SJSA1 (cell line): ENCODE data around the gene DTYMK. TPM values are rescaled to one million over a fixed set of nuclear protein-coding genes. Genes with fewer than 3 reads are reported as not detected.

Source experiments
- DNase-seq, 2 experiments: peaks; one replicate each; pipeline ENCODE4 v3.0.0-alpha.2; 2015 to 2020; ENCODE audit warnings: low spot score in 2 of 2, low read depth in 1 of 2
- H3K27ac ChIP-seq: fragments of 250-450 bp; sonication (Bioruptor Pico); 2 replicates; pipeline ENCODE4 v1.5.1; 2020; ENCODE audit warnings: mild to moderate bottlenecking, moderate library complexity
- H3K27me3 ChIP-seq: fragments of 250-450 bp; sonication (Bioruptor Pico); replicated peaks from 2 replicates; pipeline ENCODE4 v1.5.1; 2020; ENCODE audit warnings: mild to moderate bottlenecking, moderate library complexity
- H3K36me3 ChIP-seq: fragments of 250-450 bp; sonication (Bioruptor Pico); 2 replicates; pipeline ENCODE4 v1.5.1; 2020; ENCODE audit warnings: mild to moderate bottlenecking
- H3K4me1 ChIP-seq: fragments of 250-450 bp; sonication (Bioruptor Pico); replicated peaks from 2 replicates; pipeline ENCODE4 v1.6.1; 2021; ENCODE audit warnings: mild to moderate bottlenecking
- H3K4me3 ChIP-seq: fragments of 250-450 bp; sonication (Bioruptor Pico); 2 replicates; pipeline ENCODE4 v1.5.1; 2020; ENCODE audit warnings: mild to moderate bottlenecking
- H3K9me3 ChIP-seq: fragments of 250-450 bp; sonication (Bioruptor Pico); replicated peaks from 2 replicates; pipeline ENCODE4 v1.5.1; 2020; ENCODE audit warnings: mild to moderate bottlenecking
- total RNA-seq: library from RNA; depleted of rRNA; stranded (reverse); fragments of >200 nt; shearing (Covaris generic); gene quantifications from 2 replicates; pipeline ENCODE4 v1.2.3, GENCODE V29; 2014

DTYMK gene
- total RNA-seq, 1 experiment from 2014 or later = 115 TPM

DNA sequence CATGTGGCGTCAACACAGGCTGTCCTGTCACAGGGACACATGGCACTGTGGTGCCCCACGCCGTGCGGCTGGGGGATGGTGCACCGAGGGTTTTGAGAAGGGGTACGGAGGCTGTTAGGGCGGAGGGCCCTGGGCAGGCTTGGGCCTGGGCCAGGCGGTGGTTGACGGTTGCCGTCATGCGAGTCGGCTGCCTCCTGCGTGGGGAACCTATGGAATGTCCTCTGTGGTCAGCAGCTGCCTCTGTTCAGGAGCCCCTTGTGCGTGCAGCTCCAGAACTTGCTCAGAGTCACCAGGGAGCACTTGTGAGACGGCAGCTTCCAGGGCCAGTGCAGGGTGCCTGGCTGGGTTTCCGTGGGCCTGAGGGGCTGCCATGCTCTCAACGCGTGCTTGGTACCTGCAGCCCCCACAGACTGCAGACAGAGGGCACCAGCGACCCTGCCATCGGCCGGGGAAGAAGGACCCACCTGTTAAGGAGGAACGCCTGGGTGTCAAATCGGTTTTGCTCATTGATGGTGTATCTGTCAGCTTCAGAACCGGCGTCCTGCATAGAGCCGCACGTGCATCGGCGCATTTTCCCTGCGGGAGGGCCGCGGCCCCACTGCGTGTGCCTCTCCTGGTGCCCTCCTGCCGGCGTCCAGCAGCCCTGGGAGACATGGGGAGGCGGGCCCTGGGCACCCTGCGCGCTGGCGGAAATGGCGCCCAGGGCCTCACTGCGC is 37.8 kb upstream of the DTYMK start:
- no peak for DNase-seq
- H3K27me3 ChIP-seq = no peaks in the 10 kb centered on the region
- H3K4me3 ChIP-seq = no peak overlapping the region
- H3K4me1 ChIP-seq = no peaks in the 10 kb centered on the region
- H3K36me3 ChIP-seq = peaks cover 57% of the 10 kb centered on the region
- no peaks in the 10 kb centered on the region for H3K9me3 ChIP-seq
- H3K27ac ChIP-seq = no peak overlapping the region

DNA sequence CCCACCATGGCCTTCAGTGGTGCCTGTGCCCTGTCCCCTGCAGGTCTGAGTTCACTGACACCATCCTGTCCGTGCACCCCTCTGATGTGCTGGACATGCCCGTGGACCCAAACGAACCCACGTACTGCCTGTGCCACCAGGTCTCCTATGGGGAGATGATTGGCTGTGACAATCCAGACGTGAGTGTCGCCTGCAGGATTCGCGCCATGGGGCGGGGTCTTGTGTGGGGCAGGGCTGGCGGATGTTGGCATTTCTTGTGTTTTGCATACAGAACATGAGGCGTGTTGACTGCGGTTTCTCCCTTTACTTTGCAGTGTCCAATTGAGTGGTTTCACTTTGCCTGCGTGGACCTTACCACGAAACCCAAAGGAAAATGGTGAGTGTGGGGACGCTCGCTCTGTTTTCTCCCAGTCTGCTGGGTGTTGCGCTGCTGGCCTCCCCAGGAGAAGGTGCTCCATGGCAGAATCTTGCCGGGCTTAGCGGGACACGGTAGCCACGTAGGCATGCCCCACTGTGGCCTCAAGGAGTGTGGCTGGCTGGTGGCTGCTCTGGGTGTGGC is 36.4 kb upstream of the DTYMK start:
- H3K27ac ChIP-seq = no peak overlapping the region
- no peaks in the 10 kb centered on the region for H3K4me1 ChIP-seq
- H3K9me3 ChIP-seq = no peaks in the 10 kb centered on the region
- no peaks in the 10 kb centered on the region for H3K27me3 ChIP-seq
- no peak overlapping the region for H3K4me3 ChIP-seq
- no peak for DNase-seq
- H3K36me3 ChIP-seq = peaks cover 65% of the 10 kb centered on the region

DNA sequence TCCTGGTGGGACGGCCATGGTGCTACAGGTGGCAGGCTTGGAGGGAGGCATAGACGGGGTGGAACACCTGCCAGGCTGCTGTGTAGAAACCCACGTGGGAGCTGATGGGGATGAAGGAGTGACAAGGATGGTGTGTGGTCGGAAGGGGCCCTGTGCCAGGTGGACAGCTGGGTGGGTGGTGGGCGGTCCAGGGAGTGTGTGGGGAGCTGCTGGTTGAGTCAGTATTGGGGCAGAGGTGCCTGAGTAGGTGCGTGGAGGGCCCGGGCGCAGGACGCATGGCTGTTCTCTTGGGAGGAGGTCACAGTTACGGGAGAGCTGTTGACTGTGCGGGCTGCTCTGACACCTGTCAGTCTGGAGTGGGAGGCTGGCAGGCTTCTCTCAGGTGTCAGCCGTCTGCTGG is 35.2 kb upstream of the DTYMK start:
- peaks cover 65% of the 10 kb centered on the region for H3K36me3 ChIP-seq
- H3K27me3 ChIP-seq = no peaks in the 10 kb centered on the region
- no peak overlapping the region for H3K4me3 ChIP-seq
- H3K9me3 ChIP-seq = no peaks in the 10 kb centered on the region
- no peaks in the 10 kb centered on the region for H3K4me1 ChIP-seq
- no peak overlapping the region for H3K27ac ChIP-seq
- no peak for DNase-seq

DNA sequence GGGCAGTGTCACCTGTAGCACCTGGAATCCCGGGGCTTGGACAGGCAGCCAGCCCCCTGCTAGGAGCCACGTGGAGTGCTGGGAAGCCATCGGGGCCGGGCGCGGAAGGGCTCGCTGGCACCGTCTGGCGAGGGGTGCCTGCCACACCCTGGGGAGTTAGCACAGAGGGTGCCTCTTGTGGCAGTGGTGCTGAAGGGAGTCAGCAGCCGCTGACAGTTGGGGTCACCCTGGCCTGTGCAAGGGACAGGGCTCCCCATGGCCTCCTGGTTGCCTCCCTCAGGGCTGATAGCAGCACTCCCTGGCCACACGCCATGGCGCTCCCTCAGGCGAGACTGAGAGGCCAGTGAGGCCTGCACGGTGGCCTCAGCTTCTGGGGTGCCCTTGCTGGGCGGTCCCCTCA is 33.9 kb upstream of the DTYMK start:
- H3K4me3 ChIP-seq = no peak overlapping the region
- peaks cover 72% of the 10 kb centered on the region for H3K36me3 ChIP-seq
- no peaks in the 10 kb centered on the region for H3K9me3 ChIP-seq
- no peak overlapping the region for H3K27ac ChIP-seq
- DNase-seq = no peak
- no peaks in the 10 kb centered on the region for H3K4me1 ChIP-seq
- no peaks in the 10 kb centered on the region for H3K27me3 ChIP-seq

DNA sequence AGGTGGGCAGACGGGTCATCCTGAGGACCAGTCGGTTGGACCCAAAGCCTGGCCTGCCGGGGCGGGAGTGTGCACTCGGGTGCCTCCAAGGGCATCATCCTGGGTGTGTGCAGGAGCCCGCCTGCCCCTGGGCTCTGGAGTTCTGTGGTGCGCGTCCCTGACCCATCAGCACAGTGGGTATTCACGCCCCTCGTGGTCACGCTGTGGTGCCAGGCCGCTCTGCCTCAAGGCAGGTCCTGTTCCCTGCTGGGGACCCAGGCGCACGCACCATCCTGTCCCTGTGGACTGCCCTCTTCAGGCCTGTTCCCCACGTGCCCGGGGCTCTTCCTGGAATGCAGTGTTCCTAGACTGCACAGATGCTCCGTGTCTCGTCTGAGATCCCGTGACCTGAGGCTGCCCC is 33.5 kb upstream of the DTYMK start:
- Histone ChIP-seq H3K4me3 (no peak overlapping the region), H3K27me3 (no peaks in the 10 kb centered on the region), H3K9me3 (no peaks in the 10 kb centered on the region), H3K4me1 (no peaks in the 10 kb centered on the region), H3K27ac (no peak overlapping the region), H3K36me3 (peaks cover 71% of the 10 kb centered on the region)
- DNase-seq = no peak

DNA sequence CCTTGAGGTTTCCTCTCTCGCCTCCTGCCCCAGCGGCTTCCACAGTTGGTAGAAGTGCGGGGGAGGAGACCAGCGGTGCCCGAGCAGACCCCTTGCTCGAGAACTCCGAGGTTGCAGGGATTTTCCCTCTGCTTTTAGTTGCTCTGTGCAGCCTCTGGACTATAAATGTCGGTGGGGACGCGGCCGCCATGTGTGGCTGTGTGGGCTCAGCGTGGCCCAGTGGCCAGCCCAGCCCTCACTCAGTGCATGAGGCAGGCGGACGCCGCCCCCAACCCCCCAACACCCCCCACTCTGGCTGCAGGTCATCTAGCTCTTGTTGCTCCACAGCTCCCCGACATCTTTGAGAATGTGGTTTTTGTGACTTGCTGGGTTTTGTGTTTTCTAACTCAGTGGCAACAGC is 32.5 kb upstream of the DTYMK start:
- H3K9me3 ChIP-seq = no peaks in the 10 kb centered on the region
- no peaks in the 10 kb centered on the region for H3K27me3 ChIP-seq
- H3K4me1 ChIP-seq = no peaks in the 10 kb centered on the region
- no peak for DNase-seq
- H3K27ac ChIP-seq = no peak overlapping the region
- H3K4me3 ChIP-seq = no peak overlapping the region
- H3K36me3 ChIP-seq = peaks cover 67% of the 10 kb centered on the region

DNA sequence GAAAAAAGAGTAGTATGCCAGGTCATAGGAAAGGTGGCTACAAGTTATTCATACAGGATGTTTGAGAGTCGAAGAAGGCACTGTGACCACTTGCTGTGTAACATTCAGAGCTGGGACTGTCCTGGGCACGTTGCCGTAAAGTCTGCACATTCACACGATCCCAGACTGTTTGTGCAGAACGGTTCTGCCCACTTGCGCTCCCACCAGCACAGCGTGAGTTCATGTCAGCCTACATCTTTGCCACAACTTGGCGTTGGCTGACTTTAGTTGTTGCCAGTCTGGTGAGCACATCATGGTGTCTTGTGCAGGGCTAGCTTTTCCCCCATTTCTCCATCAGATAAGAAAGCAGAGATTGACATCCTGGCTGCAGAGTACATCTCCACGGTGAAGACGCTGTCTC is 22.3 kb upstream of the DTYMK start:
- Histone ChIP-seq H3K4me1 (no peaks in the 10 kb centered on the region), H3K4me3 (no peak overlapping the region)

DNA sequence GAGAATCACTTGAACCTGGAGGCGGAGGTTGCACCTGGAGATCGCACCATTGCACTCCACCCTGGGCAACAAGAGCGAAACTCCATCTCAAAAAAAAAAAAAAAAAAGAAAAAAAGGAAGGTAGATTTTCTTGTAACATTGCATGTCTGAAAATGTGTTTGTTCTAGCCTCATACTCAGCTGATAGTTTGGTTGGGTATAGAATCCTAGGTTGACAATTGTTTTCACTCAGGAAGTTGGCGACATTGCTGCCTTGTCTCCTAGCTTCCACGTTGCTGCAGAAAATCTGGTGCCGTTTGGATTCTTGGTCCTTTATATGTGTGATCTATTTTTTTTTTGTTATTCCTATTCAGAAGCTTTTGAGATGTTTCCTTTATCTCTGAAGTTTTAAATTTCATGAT is 19.9 kb upstream of the DTYMK start:
- H3K4me1 ChIP-seq = peaks cover 11% of the 10 kb centered on the region
- no peak overlapping the region for H3K27ac ChIP-seq
- H3K36me3 ChIP-seq = peaks cover 78% of the 10 kb centered on the region
- H3K9me3 ChIP-seq = peaks cover 8% of the 10 kb centered on the region; the same call in 1 of the 2 replicates
- no peaks in the 10 kb centered on the region for H3K27me3 ChIP-seq
- no peak for DNase-seq
- no peak overlapping the region for H3K4me3 ChIP-seq

More for the DNA sequence above, 22.3 kb upstream of the DTYMK start:
- Histone ChIP-seq H3K27me3 (no peaks in the 10 kb centered on the region), H3K36me3 (peaks cover 89% of the 10 kb centered on the region), H3K9me3 (peaks cover 8% of the 10 kb centered on the region; the same call in 1 of the 2 replicates), H3K27ac (no peak overlapping the region)
- DNase-seq = no peak

DNA sequence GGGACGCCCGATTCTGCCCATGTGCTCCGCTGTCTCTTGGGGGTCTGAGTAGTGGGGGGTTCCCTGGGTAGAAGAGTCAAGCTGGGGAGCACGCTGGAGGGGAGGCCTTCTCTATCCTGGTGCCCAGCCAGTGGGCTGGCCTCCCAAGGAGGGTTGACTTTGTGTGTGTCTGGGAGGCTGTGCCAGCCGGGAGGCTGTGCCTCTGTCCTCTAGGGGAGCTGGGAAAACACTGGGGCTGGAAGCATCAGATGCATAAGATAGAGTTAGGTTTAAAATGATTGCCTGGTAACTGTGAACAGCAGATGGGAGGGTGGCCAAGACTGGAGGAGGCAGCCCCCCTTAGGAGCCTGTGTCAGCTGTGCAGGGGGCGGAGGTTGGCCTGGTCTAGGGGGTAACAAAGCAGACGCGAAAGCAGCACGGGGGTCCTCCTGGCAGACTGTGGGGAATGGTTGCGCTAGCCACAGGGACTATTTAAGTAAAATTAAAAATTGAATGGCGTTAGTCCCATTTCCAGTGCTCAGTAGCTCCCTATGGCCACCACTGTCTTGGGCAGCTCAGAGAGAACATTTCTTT is 16.5 kb upstream of the DTYMK start:
- Histone ChIP-seq H3K27ac (no peak overlapping the region), H3K9me3 (peaks cover 8% of the 10 kb centered on the region; the same call in 1 of the 2 replicates), H3K27me3 (no peaks in the 10 kb centered on the region), H3K36me3 (peaks cover 51% of the 10 kb centered on the region), H3K4me3 (peak overlapping the region; percentile 95), H3K4me1 (peaks cover 19% of the 10 kb centered on the region)
- DNase-seq = no peak

DNA sequence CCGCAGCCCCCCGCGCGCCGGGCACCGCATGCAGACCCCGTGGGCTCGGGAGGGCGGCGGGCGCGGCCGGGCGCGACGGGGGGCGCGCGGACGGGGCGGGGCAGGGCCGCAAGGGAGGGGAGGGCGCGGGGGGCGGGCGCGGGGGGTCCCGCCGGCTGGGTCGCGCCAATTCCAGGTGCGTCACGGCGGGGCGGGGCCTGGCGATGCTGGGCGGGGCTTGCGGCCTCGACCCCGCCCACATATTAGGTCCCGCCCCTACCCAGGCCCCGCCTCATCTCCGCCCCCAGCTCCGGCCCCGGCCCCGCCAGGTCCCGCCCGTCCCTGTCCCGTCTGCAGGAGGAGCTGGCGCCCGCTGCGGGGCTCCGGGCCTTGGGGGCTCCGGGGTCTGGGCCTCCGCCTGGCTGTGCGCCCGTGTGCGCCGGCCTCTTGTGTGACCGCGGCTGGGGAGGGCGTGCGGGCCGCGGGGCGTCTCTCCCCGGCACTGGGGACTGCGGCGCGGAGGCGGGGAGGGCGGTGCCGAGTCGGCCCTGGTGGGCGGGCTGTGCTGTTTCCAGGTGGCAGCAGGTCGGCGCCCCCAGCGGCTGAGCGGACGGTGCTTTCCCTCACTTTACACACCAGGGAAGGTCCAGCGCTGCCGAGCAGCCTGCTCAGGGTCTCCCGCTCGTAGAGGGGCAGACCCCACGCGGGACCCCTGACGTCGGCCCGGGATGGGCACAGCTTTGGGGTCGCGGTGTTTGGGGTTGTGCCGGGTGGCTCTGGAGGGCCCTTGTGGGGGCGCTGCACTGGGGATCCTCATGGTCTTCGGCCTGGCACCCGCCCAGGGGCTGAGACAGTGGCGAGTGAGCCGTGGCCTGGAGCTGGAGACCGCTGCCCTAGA is 15.8 kb upstream of the DTYMK start:
- peaks cover 19% of the 10 kb centered on the region for H3K4me1 ChIP-seq
- peak; percentile 84 to 88 for DNase-seq
- peaks cover 46% of the 10 kb centered on the region for H3K36me3 ChIP-seq
- peak overlapping the region; percentile 95 for H3K4me3 ChIP-seq
- H3K27me3 ChIP-seq = no peaks in the 10 kb centered on the region
- H3K9me3 ChIP-seq = peaks cover 8% of the 10 kb centered on the region; the same call in 1 of the 2 replicates
- peak overlapping the region; percentile 85 for H3K27ac ChIP-seq

DNA sequence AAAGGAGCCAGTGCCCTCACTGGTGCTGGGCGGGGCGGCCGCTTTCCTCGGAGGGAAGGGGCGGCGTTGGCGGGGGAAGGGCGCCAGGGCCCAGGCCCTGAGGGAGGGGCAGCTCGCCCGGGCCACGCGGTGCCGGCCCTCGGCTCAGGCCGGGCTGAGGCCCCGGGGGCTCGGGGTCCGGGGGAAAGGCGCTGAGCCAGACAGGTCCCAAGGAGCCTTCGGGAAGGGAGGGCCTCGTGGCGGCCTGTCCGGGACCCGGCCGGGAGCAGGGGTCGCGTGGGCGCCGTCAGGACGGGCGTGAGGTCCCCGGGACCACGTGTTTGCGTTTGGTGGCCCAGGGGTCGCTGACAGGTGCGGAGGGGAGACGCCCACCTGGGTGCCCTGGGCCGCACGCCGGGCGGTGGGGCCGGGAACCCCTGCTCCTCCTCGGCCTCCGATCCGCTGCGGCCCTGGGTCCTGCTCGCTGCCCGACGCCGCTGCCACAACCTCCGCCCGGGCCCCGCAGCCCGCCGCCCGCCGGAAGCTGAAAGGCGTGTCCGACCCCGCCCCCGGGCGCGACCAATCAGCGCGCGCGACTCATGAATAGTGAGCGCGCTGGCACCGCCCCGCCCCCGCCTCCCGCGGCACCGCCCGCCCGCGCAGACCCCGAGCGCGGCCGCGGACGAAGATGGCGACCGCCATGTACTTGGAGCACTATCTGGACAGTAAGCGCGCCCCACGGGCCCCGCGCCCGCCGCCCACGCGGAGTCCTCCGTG is 15.0 kb upstream of the DTYMK start, which contains the start of gene ING5:
ING5 (plus strand) TSS at position 641 of the 756 bp plus-strand sequence; CDS start at position 668, 27 bp downstream.
- peak; percentile 91 to 96 for DNase-seq
- Histone ChIP-seq H3K36me3 (peaks cover 37% of the 10 kb centered on the region), H3K27ac (peak within 1 kb of the TSS; percentile 85), H3K9me3 (peaks cover 8% of the 10 kb centered on the region; the same call in 1 of the 2 replicates), H3K27me3 (no peaks in the 10 kb centered on the region), H3K4me3 (peak within 1 kb of the TSS; percentile 95), H3K4me1 (peaks cover 19% of the 10 kb centered on the region)

DNA sequence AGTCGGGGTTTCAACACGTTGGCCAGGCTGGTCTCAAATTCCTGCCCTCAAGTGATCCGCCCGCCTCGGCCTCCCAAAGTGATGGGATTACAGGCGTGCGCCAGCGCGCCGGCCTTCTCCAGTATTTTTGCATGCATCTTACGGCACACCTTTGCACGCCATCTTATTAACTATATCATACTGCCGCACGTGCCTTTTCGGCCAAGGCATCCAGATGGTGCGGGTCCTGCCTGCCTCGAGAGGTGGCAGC is 14.5 kb upstream of the DTYMK start:
- H3K36me3 ChIP-seq = peaks cover 32% of the 10 kb centered on the region
- no peaks in the 10 kb centered on the region for H3K27me3 ChIP-seq
- peak overlapping the region; percentile 85; the same call in 1 of the 2 replicates for H3K27ac ChIP-seq
- peaks cover 5% of the 10 kb centered on the region; the same call in 1 of the 2 replicates for H3K9me3 ChIP-seq
- no peak for DNase-seq
- peaks cover 19% of the 10 kb centered on the region for H3K4me1 ChIP-seq
- H3K4me3 ChIP-seq = peak overlapping the region; percentile 95

DNA sequence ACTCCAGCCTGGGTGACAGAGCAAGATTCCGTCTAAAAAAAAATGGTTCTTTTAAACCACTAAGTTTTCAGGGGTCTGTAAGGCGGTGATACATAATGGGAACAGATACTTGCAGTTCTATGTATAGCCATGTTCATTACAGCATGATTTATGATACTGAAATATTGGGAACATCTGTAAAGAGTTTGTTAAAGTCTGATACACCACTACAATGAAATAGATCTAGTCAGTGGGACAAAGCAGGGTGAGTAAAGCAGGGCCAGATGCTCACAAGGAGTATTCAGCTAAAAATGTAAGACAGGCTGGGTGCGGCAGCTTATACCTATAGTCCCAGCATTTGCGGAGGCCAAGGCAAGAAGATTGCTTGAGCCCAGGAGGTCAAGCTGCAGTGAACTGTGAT is 9.0 kb upstream of the DTYMK start:
- peaks cover 2% of the 10 kb centered on the region; the same call in 1 of the 2 replicates for H3K4me1 ChIP-seq
- no peak overlapping the region for H3K4me3 ChIP-seq
- H3K9me3 ChIP-seq = no peaks in the 10 kb centered on the region
- no peak for DNase-seq
- no peaks in the 10 kb centered on the region for H3K27me3 ChIP-seq
- peaks cover 33% of the 10 kb centered on the region for H3K36me3 ChIP-seq
- H3K27ac ChIP-seq = no peak overlapping the region
